ENCODE results near the gene ZDHHC1. TPM values are rescaled to one million over a fixed set of nuclear protein-coding genes. Genes with fewer than 3 reads are reported as not detected.
A peak's percentile ranks its signal among the peaks of the same experiment; 100 is the strongest.
"Not testable (repeated sequence)": the region's sequence is repeated elsewhere in the genome, so short reads cannot be mapped to it uniquely, and the experiment has no call there.

ZDHHC1 gene
- polyA plus RNA-seq, 1 donor from 2014 or later = 0.33 TPM

DNA sequence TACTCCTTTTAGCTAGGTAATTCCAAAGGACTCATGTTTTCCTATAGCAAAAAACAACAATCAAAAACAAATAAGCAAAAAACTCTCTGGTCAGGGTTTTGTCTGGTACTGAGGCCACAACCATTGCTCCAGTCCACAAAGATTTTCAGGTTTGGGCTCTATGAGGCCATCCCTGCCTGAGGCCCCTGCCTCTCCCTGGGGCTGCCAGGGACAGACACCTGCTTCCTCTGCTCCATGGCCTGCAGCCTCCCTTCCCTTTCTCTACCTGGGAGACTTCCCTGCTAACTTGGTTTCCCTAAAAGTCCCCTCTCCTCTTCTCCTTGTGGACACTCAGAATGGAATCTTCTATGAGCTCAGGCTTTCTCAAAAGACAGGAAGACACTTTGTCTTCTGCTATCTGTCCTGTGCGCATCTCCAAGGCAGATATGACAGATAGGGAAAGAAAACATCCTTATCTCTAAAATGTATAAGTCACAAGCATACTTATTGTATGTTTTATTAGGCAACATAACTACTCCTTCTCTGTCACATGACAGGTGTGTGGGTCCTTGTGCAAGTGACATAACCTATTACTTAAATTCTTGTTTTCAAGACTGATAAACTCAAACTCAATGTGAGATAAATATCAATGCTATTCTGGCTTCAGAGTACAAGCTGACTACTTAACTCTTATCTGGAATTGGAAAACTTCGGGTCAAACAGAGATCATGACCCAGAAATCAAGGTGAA, 1.2 kb upstream of the ZDHHC1 start:
- H3K27ac Mint-ChIP-seq = peak overlapping the region in 2 of 3 donors; percentile 46 to 76
- peaks cover 2% of the 10 kb centered on the region for H3K36me3 Mint-ChIP-seq
- peaks cover 5 to 9% (median 6%) of the 10 kb centered on the region in 3 donors for H3K4me1 Mint-ChIP-seq
- H3K4me3 Mint-ChIP-seq = peak overlapping the region; percentile 8 to 76 (median 60)
- no peaks in the 10 kb centered on the region for H3K9me3 Mint-ChIP-seq
- peaks cover 10% of the 10 kb centered on the region for H3K27me3 Mint-ChIP-seq

DNA sequence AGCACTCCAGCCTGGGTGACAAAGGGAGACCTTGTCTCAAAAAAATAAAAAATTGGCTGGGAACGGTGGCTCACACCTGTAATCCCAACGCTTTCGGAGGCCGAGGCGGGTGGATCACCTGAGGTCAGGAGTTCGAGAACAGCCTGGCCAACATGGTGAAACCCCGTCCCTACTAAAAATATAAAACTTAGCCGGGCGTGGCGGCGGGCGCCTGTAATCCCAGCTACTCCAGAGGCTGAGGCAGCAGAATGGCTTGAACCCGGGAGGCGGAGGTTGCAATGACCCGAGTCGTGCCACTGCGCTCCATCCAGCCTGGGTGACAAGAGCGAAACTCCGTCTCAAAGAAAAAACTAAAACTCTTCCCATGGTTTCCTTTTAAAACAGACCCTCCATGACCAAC, 856 bp downstream of the ZDHHC1 start:
- not testable (repeated sequence) for H3K9me3 Mint-ChIP-seq, H3K27me3 Mint-ChIP-seq, H3K4me1 Mint-ChIP-seq, H3K27ac Mint-ChIP-seq, H3K36me3 Mint-ChIP-seq
- peak overlapping the region; percentile 22 to 82 (median 64) for H3K4me3 Mint-ChIP-seq

DNA sequence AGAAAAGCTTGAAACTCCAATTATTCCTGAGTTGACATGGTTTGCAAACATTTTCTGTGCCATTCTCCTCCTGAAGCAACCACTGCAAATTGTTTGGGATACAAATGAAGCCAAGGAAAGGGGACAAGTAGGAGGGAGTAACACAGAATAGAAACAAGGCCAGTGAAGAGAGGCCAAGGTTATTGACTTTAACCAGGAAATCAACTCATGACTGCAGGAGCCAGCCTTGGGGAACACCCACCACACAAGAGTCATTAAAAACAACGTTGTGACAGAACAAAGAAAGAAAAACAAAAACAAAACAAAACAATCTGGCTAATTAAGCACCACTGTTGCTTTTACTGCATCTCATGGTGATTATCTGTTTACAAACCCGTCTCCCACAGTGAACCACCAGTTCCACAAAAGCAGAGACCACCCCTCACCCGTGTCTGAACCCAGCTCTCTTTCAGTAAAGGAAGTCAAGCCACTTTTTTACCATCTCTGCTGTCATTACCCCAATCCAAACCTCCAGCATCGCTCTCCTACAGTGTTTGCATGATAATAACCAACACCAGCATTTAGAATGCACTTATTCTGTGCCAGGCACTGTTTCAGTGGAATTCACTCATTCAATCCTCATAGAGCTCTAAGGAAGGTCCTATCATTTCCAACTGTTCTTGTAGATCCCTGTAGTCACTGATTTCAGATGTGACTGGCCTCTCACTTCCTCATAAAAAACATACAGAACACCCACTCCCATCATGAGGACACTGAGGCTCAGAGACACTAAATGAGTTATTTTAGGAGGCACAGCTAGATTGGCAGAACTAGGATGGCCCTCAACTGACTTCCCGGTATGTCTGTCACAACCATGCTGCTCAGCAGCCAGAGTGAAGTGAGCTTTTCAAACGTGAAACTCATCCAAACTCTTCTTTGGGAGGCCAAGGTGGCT, 2.0 kb downstream of the ZDHHC1 start:
- H3K36me3 Mint-ChIP-seq = peaks cover 4% of the 10 kb centered on the region
- peak overlapping the region in 1 of 3 donors; percentile 3 for H3K27ac Mint-ChIP-seq
- peak overlapping the region in 2 of 4 donors; percentile 44 to 56 for H3K4me3 Mint-ChIP-seq
- peaks cover 4% of the 10 kb centered on the region for H3K27me3 Mint-ChIP-seq
- peaks cover 5 to 9% (median 6%) of the 10 kb centered on the region in 3 donors for H3K4me1 Mint-ChIP-seq
- no peaks in the 10 kb centered on the region for H3K9me3 Mint-ChIP-seq

DNA sequence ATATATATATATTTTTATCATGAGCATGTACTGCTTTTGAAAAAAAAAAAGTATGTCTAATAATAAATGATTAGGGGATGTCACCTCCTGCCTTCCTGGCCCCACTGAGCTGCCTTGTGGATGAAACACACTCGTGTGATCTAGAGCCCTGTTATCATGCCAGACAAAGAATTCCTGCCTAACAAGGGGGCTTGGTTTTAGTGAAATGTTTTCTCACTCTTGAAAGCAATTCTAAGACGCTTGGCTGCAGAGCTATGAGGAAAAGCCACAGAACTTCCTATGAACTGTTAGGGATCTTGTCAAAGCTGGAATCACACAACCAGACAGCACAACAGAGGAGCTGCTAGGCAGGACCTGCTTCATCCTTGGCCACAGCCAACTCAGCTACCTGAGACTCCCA, 4.0 kb downstream of the ZDHHC1 start:
- Mint-ChIP-seq H3K4me3 (peak overlapping the region in 1 of 4 donors; percentile 22), H3K27ac (no peak overlapping the region), H3K27me3 (peaks cover 3% of the 10 kb centered on the region), H3K4me1 (peaks cover 5 to 6% (median 5%) of the 10 kb centered on the region in 3 donors), H3K36me3 (peaks cover 4% of the 10 kb centered on the region), H3K9me3 (no peaks in the 10 kb centered on the region)

DNA sequence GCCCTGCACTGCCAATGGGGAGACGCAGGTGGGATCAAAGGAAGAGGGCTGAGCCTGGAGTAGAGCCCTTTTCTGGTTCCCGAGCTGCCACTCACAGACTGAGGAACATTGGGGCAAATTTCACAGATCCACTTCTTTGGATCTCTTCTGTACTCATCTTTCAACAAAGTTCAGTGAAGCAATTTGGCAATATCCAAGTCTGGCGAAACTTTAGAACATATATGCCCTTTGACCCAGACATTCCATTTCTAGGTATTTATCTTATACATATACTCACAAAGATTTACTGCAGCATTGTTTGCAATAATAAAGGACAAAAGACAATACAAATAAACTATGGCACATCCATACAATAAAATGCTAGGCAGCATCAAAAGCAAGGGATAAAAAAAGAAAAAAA, 4.9 kb downstream of the ZDHHC1 start:
- Mint-ChIP-seq H3K4me3 (no peak overlapping the region), H3K27ac (no peak overlapping the region), H3K9me3 (no peaks in the 10 kb centered on the region), H3K27me3 (no peaks in the 10 kb centered on the region), H3K36me3 (peaks cover 4% of the 10 kb centered on the region), H3K4me1 (peaks cover 0 to 2% (median 2%) of the 10 kb centered on the region in 3 donors)

DNA sequence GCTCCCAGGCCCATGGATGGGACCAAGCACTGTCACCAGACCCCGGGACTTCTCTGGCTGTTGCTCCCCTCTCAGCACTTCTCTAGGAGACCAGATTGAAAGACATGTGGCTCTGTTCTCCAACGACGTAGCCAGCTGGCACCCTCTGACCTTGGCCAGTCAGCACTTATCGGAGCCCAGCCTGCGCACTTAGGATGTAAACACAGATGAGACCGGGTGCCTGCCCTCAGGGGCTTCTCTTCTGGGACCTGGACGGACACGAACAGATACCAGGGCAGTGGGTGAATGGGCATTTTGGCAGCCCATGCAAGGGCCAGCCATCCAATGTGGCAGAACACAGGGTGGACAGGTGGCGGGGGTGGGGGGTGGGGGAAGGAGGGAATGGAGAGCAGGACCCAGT, 6.6 kb downstream of the ZDHHC1 start:
- Mint-ChIP-seq H3K4me3 (no peak overlapping the region), H3K4me1 (peaks cover 0 to 1% (median 0%) of the 10 kb centered on the region in 3 donors), H3K27me3 (no peaks in the 10 kb centered on the region), H3K9me3 (no peaks in the 10 kb centered on the region), H3K27ac (no peak overlapping the region), H3K36me3 (peaks cover 3% of the 10 kb centered on the region)

DNA sequence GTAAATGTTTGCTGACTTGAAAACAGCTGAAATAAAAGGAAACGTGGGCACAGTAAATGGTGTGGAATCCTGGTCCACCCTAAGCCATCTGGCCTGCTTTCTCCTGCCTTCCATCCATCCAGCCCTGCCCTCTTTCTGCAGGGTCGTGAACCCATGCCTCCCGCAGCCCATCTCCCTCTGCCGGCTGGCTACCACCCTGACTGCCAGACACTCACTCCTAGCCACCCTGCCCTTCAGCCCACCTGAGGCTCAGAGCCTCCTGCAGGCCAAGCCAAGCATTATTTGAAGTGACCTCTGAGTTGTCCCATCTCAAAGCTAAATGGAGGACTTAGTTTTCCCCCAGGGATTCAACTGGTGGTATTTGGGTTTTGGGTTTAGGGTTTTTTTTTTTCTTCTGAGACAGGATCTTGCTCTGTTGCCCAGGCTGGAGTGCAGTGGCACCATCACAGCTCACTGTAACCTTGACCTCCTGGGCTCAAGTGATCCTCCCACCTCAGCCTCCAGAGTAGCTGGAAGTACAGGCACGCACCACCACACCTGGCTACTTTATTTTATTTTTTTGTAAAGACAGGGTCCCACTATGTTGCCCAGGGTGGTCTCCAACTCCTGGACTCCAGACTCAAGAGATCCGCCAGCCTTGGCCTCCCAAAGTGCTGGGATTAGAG, 8.4 kb downstream of the ZDHHC1 start:
- no peaks in the 10 kb centered on the region for H3K9me3 Mint-ChIP-seq
- H3K4me3 Mint-ChIP-seq = no peak overlapping the region
- H3K27ac Mint-ChIP-seq = no peak overlapping the region
- H3K36me3 Mint-ChIP-seq = peaks cover 3% of the 10 kb centered on the region
- no peaks in the 10 kb centered on the region for H3K4me1 Mint-ChIP-seq
- H3K27me3 Mint-ChIP-seq = no peaks in the 10 kb centered on the region

DNA sequence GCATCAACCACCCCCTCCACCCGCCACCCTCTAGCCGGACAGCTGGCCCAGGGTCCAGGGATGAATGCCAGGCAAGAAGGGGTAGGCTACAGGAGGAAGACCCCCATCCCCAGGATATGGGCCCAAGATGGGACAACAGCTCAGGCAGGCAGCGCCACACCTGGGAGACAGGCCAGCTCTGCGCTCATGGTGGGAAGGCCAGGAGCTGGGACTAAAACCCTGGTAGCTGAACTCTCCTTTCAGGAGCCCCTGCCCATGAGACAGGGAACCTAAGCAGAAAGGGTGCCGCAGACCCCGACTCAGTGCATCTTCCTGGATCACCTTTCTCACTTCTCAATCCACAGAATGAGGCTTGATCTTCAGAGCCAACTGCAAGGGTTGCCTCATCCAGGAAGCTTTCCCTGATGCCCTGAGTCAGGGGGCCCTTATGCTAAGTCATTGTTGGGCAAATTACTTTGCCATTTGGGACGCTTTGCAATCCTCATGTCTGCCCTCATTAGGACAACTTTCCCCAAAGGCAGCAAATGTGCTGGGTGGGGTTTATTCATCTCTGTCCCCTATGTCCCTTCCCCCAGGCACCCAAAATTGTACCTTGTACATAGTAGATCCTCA, 9.0 kb downstream of the ZDHHC1 start:
- Mint-ChIP-seq H3K27me3 (no peaks in the 10 kb centered on the region), H3K4me3 (no peak overlapping the region), H3K4me1 (no peaks in the 10 kb centered on the region), H3K36me3 (peaks cover 3% of the 10 kb centered on the region), H3K9me3 (no peaks in the 10 kb centered on the region), H3K27ac (no peak overlapping the region)

DNA sequence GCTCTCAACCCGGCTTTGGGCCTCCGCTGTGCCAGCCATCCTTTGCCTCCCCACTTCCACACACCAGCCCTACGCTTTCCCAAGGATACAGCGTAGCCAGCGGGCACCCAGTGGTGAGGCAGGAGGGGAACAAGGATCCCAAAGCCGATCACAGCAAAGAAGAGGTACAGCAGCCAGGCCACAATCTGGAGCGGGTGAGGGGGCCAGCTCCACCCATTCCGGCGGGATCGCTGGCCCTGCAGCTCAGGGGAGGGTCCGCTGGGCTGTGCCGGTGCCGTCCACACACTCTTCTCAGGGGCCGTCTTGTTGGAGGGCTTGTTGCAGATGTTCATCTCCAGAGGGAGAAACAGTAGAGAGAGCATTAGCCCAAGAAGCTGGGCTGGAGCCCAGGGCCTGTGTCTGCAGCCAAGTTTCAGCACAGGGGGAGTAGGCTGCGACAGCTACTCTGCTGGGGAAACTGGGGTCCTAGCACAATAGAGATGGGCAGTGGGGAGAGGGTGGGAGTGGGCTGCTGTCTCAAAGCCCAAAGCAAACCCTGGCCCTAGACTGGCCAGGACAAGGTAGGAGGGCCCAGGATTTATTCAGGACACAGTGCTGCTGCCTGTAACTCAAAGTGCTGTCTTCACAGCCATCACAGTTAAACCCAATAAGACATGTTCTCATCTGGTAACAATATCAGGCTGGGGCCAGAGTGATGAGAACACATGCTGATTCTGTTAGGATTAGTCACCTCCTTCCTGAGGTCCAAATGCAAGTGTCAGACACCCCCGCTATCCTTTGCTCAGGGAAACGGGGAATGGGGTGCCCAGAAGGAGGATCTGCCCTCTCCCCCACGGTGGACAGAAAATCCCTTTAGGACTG, 9.9 kb downstream of the ZDHHC1 start:
- H3K9me3 Mint-ChIP-seq = no peaks in the 10 kb centered on the region
- no peak overlapping the region for H3K27ac Mint-ChIP-seq
- H3K4me1 Mint-ChIP-seq = no peaks in the 10 kb centered on the region
- H3K27me3 Mint-ChIP-seq = no peaks in the 10 kb centered on the region
- no peaks in the 10 kb centered on the region for H3K36me3 Mint-ChIP-seq
- no peak overlapping the region for H3K4me3 Mint-ChIP-seq

DNA sequence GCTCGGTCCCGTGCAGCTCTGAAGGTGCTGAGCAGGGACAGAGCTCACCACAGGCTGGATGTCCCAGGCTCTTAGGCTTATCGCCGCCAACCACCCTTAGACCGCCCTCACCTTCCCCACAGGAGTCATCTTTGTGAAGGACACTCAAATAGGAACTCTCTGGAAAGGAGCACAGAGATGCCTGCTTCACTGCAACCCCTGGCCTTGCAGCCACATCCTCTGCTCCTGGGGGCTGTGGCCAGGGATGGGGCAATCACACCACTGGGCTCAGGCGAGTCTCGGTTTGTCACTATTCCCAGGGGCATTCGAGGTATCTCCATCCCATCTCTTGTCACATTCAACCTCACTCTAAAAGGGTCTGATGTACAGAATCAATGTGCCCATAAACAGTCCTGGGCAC, 10.9 kb downstream of the ZDHHC1 start:
- Mint-ChIP-seq H3K27ac (no peak overlapping the region), H3K27me3 (no peaks in the 10 kb centered on the region), H3K4me3 (no peak overlapping the region), H3K9me3 (no peaks in the 10 kb centered on the region), H3K36me3 (no peaks in the 10 kb centered on the region), H3K4me1 (no peaks in the 10 kb centered on the region)

DNA sequence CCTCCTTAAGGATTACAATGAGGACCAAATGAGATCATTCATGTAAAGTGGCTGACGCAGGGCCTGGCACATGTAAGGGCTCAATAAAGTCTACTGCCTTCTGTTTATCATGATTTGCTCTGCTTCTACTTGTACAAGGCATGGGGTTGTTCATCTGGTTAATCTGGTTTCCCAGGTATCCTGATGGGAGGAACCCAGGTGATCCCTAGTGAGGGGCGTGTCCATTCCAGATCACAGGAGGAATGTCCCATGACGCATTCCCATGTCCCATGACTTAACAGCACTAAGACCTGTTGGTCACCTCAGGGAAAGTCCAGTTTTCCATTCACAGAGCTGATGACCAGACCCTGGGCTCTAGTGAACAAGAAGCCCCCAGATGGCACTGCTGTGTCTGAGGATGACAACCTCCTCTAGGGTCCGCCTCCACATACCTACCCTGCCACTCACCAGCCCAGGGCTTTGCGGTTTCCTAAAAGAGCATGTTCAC, 11.5 kb downstream of the ZDHHC1 start:
- H3K9me3 Mint-ChIP-seq = no peaks in the 10 kb centered on the region
- no peaks in the 10 kb centered on the region for H3K4me1 Mint-ChIP-seq
- H3K4me3 Mint-ChIP-seq = no peak overlapping the region
- H3K27ac Mint-ChIP-seq = no peak overlapping the region
- H3K36me3 Mint-ChIP-seq = no peaks in the 10 kb centered on the region
- no peaks in the 10 kb centered on the region for H3K27me3 Mint-ChIP-seq

DNA sequence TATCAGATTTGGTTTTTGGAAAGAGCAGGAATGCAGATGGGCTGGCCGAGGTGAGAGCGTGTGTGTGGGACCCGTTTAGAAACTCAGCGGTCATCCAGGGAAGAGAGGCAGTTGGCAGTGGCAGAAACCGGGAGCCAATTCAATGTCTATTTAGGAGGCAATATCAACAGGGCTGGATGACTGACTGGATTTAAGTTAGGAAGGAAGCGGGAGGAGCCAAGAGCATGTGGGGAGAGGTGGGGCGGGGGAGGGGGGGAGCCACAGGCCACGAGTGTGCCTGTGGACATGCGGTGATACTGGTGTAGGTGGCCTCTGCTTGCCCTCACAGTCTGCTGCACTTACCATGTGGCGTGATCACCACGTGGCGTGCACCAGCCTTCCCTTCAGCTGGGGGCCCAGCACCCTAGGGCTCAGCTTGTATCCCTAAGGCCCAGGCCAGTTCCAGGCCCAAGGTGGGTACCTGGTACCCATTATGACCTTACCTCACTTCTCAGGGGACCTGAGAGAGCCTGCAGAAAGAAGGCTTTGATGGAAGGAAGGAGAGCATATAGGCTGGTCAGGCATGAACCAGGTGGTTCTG, 12.2 kb downstream of the ZDHHC1 start:
- Mint-ChIP-seq H3K9me3 (no peaks in the 10 kb centered on the region), H3K4me1 (no peaks in the 10 kb centered on the region), H3K27ac (no peak overlapping the region), H3K4me3 (no peak overlapping the region), H3K36me3 (no peaks in the 10 kb centered on the region), H3K27me3 (no peaks in the 10 kb centered on the region)

DNA sequence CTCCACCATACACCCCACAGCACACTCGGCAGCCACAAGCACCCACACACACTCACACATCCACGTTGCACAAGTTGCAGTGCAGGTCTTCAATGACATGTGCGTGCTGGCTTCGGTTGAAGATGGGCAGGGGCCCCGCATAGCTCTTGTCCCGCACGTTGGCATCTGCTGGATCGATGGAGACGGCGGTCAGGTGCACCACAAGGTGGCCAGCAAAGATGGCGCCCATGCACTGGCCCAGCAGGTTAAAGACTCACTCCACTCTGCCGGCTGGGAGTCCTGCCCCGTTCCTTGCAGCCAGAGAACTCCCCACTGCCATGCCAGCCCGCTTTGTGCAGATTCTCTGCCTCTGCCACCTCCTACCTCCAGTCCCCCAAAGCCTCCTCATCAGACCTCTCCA, 15.4 kb downstream of the ZDHHC1 start:
- Mint-ChIP-seq H3K27ac (no peak overlapping the region), H3K4me3 (no peak overlapping the region), H3K36me3 (no peaks in the 10 kb centered on the region), H3K4me1 (no peaks in the 10 kb centered on the region), H3K9me3 (no peaks in the 10 kb centered on the region), H3K27me3 (no peaks in the 10 kb centered on the region)
